ENCODE measurements around the gene NADSYN1.

Gene NADSYN1

GRCh38 chr11:71451596-71452198 is 1.3 kb upstream of the NADSYN1 start:
- DNase-seq (ENCODE audit: low read depth): peak; percentile 9

- DNase-seq (ENCODE audit: low read depth): peak; percentile 28
Observed at GRCh38 chr11:71452199-71453036, 585 bp upstream of the NADSYN1 start.

GRCh38 chr11:71453918-71454304 is 908 bp downstream of the NADSYN1 start:
- DNase-seq (ENCODE audit: low read depth): no peak

- no peak for DNase-seq (ENCODE audit: low read depth)
Observed at GRCh38 chr11:71454470-71455113, 1.6 kb downstream of the NADSYN1 start.

- DNase-seq (ENCODE audit: low read depth): no peak
Observed at GRCh38 chr11:71456294-71456693, 3.3 kb downstream of the NADSYN1 start.

GRCh38 chr11:71456831-71457230 is 3.8 kb downstream of the NADSYN1 start:
- no peak for DNase-seq (ENCODE audit: low read depth)

- no peak for DNase-seq (ENCODE audit: low read depth)
Observed at GRCh38 chr11:71458146-71459070, 5.4 kb downstream of the NADSYN1 start.

GRCh38 chr11:71459076-71459766 is 6.2 kb downstream of the NADSYN1 start:
- DNase-seq (ENCODE audit: low read depth): no peak

GRCh38 chr11:71459767-71460320 is 6.8 kb downstream of the NADSYN1 start:
- DNase-seq (ENCODE audit: low read depth): no peak

- DNase-seq (ENCODE audit: low read depth): no peak
Observed at GRCh38 chr11:71461696-71462095, 8.7 kb downstream of the NADSYN1 start.

GRCh38 chr11:71462726-71463125 is 9.7 kb downstream of the NADSYN1 start:
- no peak for DNase-seq (ENCODE audit: low read depth)

- DNase-seq (ENCODE audit: low read depth): no peak
Observed at GRCh38 chr11:71463331-71464211, 10.6 kb downstream of the NADSYN1 start.

GRCh38 chr11:71465054-71465453 is 12.1 kb downstream of the NADSYN1 start:
- no peak for DNase-seq (ENCODE audit: low read depth)

GRCh38 chr11:71466358-71466757 is 13.4 kb downstream of the NADSYN1 start:
- peak; percentile 66 for DNase-seq (ENCODE audit: low read depth)

- no peak for DNase-seq (ENCODE audit: low read depth)
Observed at GRCh38 chr11:71467164-71467563, 14.2 kb downstream of the NADSYN1 start.

GRCh38 chr11:71470946-71471345 is 17.9 kb downstream of the NADSYN1 start:
- no peak for DNase-seq (ENCODE audit: low read depth)

- DNase-seq (ENCODE audit: low read depth): no peak
Observed at GRCh38 chr11:71472357-71472885, 19.4 kb downstream of the NADSYN1 start.

GRCh38 chr11:71472941-71473792 is 20.2 kb downstream of the NADSYN1 start:
- no peak for DNase-seq (ENCODE audit: low read depth)

- no peak for DNase-seq (ENCODE audit: low read depth)
Observed at GRCh38 chr11:71473793-71474080, 20.7 kb downstream of the NADSYN1 start.

All from amniotic epithelial cell (primary cell).